Measurements from ENCODE around the gene E2F2.

DNA sequence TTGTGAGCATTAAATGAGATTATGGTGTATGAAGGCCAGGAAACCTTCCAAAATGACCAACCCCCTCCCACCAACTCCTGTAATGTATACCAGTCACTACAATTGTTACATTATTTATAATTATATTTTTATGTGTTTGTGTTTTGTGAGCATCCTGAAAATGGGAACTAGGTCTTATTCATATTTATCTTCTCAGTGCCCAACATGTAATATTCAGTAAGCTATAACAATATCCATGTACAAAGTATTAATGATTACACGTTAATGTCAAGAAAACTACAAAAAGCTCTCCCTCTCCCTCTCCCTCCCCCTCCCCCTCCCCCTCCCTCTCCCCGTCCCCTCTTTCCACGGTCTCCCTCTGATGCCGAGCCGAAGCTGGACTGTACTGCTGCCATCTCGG is 28.1 kb downstream of the E2F2 start:
- TF ChIP-seq POLR2A (IDR thresholded peaks at IDR 0.05) (no peak), POLR2AphosphoS5 (IDR thresholded peaks at IDR 0.05; ENCODE audit: insufficient read depth in 1 of 2, low read depth in 1 of 2) (no peak)
- TF ChIP-seq, protein P1, sequence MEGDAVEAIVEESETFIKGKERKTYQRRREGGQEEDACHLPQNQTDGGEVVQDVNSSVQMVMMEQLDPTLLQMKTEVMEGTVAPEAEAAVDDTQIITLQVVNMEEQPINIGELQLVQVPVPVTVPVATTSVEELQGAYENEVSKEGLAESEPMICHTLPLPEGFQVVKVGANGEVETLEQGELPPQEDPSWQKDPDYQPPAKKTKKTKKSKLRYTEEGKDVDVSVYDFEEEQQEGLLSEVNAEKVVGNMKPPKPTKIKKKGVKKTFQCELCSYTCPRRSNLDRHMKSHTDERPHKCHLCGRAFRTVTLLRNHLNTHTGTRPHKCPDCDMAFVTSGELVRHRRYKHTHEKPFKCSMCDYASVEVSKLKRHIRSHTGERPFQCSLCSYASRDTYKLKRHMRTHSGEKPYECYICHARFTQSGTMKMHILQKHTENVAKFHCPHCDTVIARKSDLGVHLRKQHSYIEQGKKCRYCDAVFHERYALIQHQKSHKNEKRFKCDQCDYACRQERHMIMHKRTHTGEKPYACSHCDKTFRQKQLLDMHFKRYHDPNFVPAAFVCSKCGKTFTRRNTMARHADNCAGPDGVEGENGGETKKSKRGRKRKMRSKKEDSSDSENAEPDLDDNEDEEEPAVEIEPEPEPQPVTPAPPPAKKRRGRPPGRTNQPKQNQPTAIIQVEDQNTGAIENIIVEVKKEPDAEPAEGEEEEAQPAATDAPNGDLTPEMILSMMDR (IDR thresholded peaks at IDR 0.05) = no peak

Measured in vagina (tissue), 2 donors.